GM12878 (cell line): ENCODE data around the gene SUSD1. TPM values are rescaled to one million over a fixed set of nuclear protein-coding genes. Genes with fewer than 3 reads are reported as not detected.

Experiments used
- ATAC-seq: fragments of 200-7000 bp; cut with Tn5 transposase; 3 replicates; pipeline ENCODE4 v1.9.1; 2020; ENCODE audit warnings: mild to moderate bottlenecking, moderate library complexity
- BruUV-seq: library from RNA; stranded (reverse); fragments of 400-500 nt; replicated peaks from 2 replicates; lab custom pipeline; 2021; lab: Mats Ljungman, UMichigan
- CTCF ChIA-PET: fragments of 300-600 bp; sonication (Branson Sonifier 250); formaldehyde crosslinking; extraction: SDS; loops from one replicate; lab custom pipeline; 2021; ENCODE audit warnings: inconsistent platforms; lab: Yijun Ruan, JAX
- POLR2A ChIA-PET: fragments of 350-600 bp; formaldehyde crosslinking; extraction: SDS; loops from one replicate; lab custom pipeline; 2021; ENCODE audit warnings: inconsistent platforms; lab: Charles Lee
- RAD21 ChIA-PET: fragments of 300-600 bp; sonication (Branson Sonifier 250); formaldehyde crosslinking; loops from one replicate; lab custom pipeline; 2023; ENCODE audit warnings: antibody characterized with exemption; ENCODE audit not compliant: unreplicated experiment; lab: Charles Lee
- SMC1A ChIA-PET: fragments of 300-600 bp; sonication (Branson Sonifier 250); formaldehyde crosslinking; loops from one replicate; lab custom pipeline; 2023; ENCODE audit not compliant: unreplicated experiment, uncharacterized antibody; lab: Charles Lee
- DNase-seq: peaks from one replicate; pipeline ENCODE4 v3.0.0-alpha.2; 2011; ENCODE audit warnings: low read depth, low spot score
- FAIRE-seq: peaks from 3 replicates; lab custom pipeline; 2011; peaks lifted over from hg19 to GRCh38; lab: Jason Lieb, UNC
- H2AFZ ChIP-seq: 2 replicates; pipeline ENCODE4 v1.6.0; 2011; ENCODE audit warnings: low read depth, low read length, control low read depth; ENCODE audit not compliant: control insufficient read depth
- H3K27ac ChIP-seq: 2 replicates; pipeline ENCODE4 v1.5.1; 2011; ENCODE audit warnings: control low read depth; ENCODE audit not compliant: control insufficient read depth, insufficient read depth
- H3K27me3 ChIP-seq, 2 experiments: replicated peaks in 1 of 2; 2 replicates each; pipeline versions ENCODE4 v1.6.0 to v1.6.1; 2011; ENCODE audit warnings: low read length in 1 of 2; ENCODE audit not compliant: control insufficient read depth in 2 of 2, insufficient read depth in 2 of 2
- H3K36me3 ChIP-seq, 2 experiments: 2 replicates each; pipeline ENCODE4 v1.5.1; 2011; ENCODE audit warnings: low read length in 1 of 2; ENCODE audit not compliant: control insufficient read depth in 2 of 2, insufficient read depth in 2 of 2
- H3K4me1 ChIP-seq: 2 replicates; pipeline ENCODE4 v1.6.1; 2011; ENCODE audit warnings: mild to moderate bottlenecking, low read length, moderate library complexity, mixed read lengths; ENCODE audit not compliant: control insufficient read depth, insufficient read depth
- H3K4me2 ChIP-seq: 2 replicates; pipeline ENCODE4 v1.6.0; 2011; ENCODE audit warnings: control low read depth; ENCODE audit not compliant: control insufficient read depth, insufficient read depth
- H3K4me3 ChIP-seq: fragments of 200-600 bp; sonication (generic); 2 replicates; pipeline ENCODE4 v1.5.1; 2016
- H3K79me2 ChIP-seq: 2 replicates; pipeline ENCODE4 v1.6.0; 2011; ENCODE audit warnings: low read length; ENCODE audit not compliant: control insufficient read depth, insufficient read depth
- H3K9ac ChIP-seq: 2 replicates; pipeline ENCODE4 v1.8.0; 2011; ENCODE audit warnings: low read length, control low read depth, mixed read lengths; ENCODE audit not compliant: control insufficient read depth, insufficient read depth
- H3K9me3 ChIP-seq: replicated peaks from 3 replicates; pipeline ENCODE4 v1.5.1; 2011; ENCODE audit warnings: mild to moderate bottlenecking, low read length; ENCODE audit not compliant: control insufficient read depth, insufficient read depth
- H4K20me1 ChIP-seq: 2 replicates; pipeline ENCODE4 v1.6.0; 2011; ENCODE audit not compliant: control insufficient read depth, insufficient read depth
- CHD2 ChIP-seq: IDR thresholded peaks from 2 replicates; pipeline ENCODE4 v1.6.1; 2011; ENCODE audit warnings: low read depth, low read length, improper control_type of control experiment, borderline replicate concordance
- EGR1 ChIP-seq, 2 experiments: IDR thresholded peaks; 1 replicate in 1 of 2; 2 replicates in 1 of 2; pipeline ENCODE4 v1.6.1; 2011 to 2012; ENCODE audit warnings: low read depth in 2 of 2, low read length in 2 of 2, borderline replicate concordance in 1 of 2, mild to moderate bottlenecking in 1 of 2, moderate library complexity in 1 of 2
- JUND ChIP-seq: IDR thresholded peaks from 2 replicates; pipeline ENCODE4 v1.6.1; 2012; ENCODE audit warnings: low read depth, mild to moderate bottlenecking, low read length, improper control_type of control experiment, moderate library complexity
- MEF2B ChIP-seq: fragments of 450-650 bp; IDR thresholded peaks from 2 replicates; pipeline ENCODE4 v1.6.1; 2018; ENCODE audit warnings: mild to moderate bottlenecking, moderate library complexity; ENCODE audit not compliant: partially characterized antibody, poor library complexity, severe bottlenecking
- NR2C2 ChIP-seq: IDR thresholded peaks from 2 replicates; pipeline ENCODE4 v1.6.1; 2011; ENCODE audit warnings: borderline replicate concordance, low read depth; ENCODE audit not compliant: control insufficient read depth, insufficient read length
- PAX5 ChIP-seq: IDR thresholded peaks from 2 replicates; pipeline ENCODE4 v1.6.1; 2011; ENCODE audit warnings: low read depth, low read length, borderline replicate concordance
- POU2F2 ChIP-seq: IDR thresholded peaks from 3 replicates; pipeline ENCODE4 v1.6.1; 2011; ENCODE audit warnings: low read depth, mild to moderate bottlenecking, low read length, borderline replicate concordance
- PRDM15 ChIP-seq: fragments of 450-650 bp; formaldehyde crosslinking; IDR thresholded peaks from 2 replicates; pipeline ENCODE4 v1.4.0; 2020; ENCODE audit warnings: mild to moderate bottlenecking, moderate library complexity
- TAF1 ChIP-seq: IDR thresholded peaks from 2 replicates; pipeline ENCODE4 v1.6.1; 2011; ENCODE audit warnings: mild to moderate bottlenecking, low read depth, low read length, borderline replicate concordance
- ZNF274 ChIP-seq: IDR thresholded peaks from one replicate; pipeline ENCODE4 v1.8.0; 2011; ENCODE audit not compliant: insufficient read length, insufficient read depth
- ZNF384 ChIP-seq: IDR thresholded peaks from 2 replicates; pipeline ENCODE4 v1.6.1; 2012; ENCODE audit warnings: low read depth, mild to moderate bottlenecking, low read length, improper control_type of control experiment, borderline replicate concordance
- WGBS: methylation state at CpG from one replicate; pipeline ENCODE4 v1.1.6; 2016; ENCODE audit warnings: low lambda C conversion rate; ENCODE audit not compliant: insufficient replicate concordance, insufficient coverage; ENCODE audit errors: missing lambda C conversion rate; 5-methylcytosine and 5-hydroxymethylcytosine counted together
- in situ Hi-C: fragments of 300-500 bp; cut with MboI; formaldehyde crosslinking; loops from 9 replicates; pipeline ENCODE4 v1.14.3; 2018; ENCODE audit warnings: mixed read lengths
- intact Hi-C: fragments of 100-400 bp; cut with micrococcal nuclease; formaldehyde crosslinking; loops from one replicate; pipeline ENCODE4 v1.14.2; 2022; ENCODE audit not compliant: unreplicated experiment
- polyA plus RNA-seq, 11 experiments: library from polyadenylated mRNA; depleted of rRNA in 4 of 11; unstranded in 6 of 11; stranded (reverse) in 5 of 11; fragments of >200 nt; fragmentation: Nextera tagmentation in 4 of 11; fragmentation: Illumina TruSeq in 1 of 11; extraction: Ambion mirVana in 4 of 11; extraction: Trizol in 1 of 11; gene quantifications; 1 replicate in 1 of 11; 2 replicates in 10 of 11; pipeline versions ENCODE4 v1.2.1 to v1.2.3, GENCODE V29; 2011 to 2016; ENCODE audit warnings: inconsistent platforms in 2 of 11, missing spikeins in 2 of 11, low read depth in 1 of 11
- total RNA-seq, 4 experiments: library from RNA; depleted of rRNA in 3 of 4; stranded (reverse); fragments of >200 nt in 3 of 4; fragmentation: Illumina TruSeq in 1 of 4; extraction: Trizol in 1 of 4; gene quantifications; 2 replicates each; pipeline versions ENCODE4 v1.2.1 to v1.2.3, GENCODE V29; 2013 to 2021
- TF ChIP-seq, protein P1 (sequence below): IDR thresholded peaks from 2 replicates; pipeline ENCODE4 v1.6.1; 2012; ENCODE audit warnings: low read depth, low read length, improper control_type of control experiment

The SUSD1 gene
- total and polyA plus RNA-seq, 10 of the 15 experiments (the other 5 are each of a cell fraction or from before 2014, with no cell fraction given) = 6.7 to 20.8 (median 13.2) TPM

GRCh38 chr9:112159781-112160180 lies 15.3 kb downstream of the SUSD1 start:
- Histone ChIP-seq H3K4me3 (no peak overlapping the region), H3K36me3 (no peaks in the 10 kb centered on the region), H3K9ac (no peak overlapping the region), H3K27me3 (no peaks in the 10 kb centered on the region), H3K4me1 (peaks cover 4% of the 10 kb centered on the region), H3K27ac (no peak overlapping the region), H4K20me1 (no peaks in the 10 kb centered on the region), H2AFZ (no peak overlapping the region)
- POLR2A ChIA-PET = no interaction called here
- RAD21 ChIA-PET = no interaction called here
- no peak for ATAC-seq
- FAIRE-seq = no peak
- in situ Hi-C loops (no loop called here), intact Hi-C loops (no loop called here)
- CTCF ChIA-PET = no interaction called here
- no peak for TF ChIP-seq TAF1
- TF ChIP-seq NR2C2 = no peak
- TF ChIP-seq POU2F2 = no peak
- TF ChIP-seq, protein P1, sequence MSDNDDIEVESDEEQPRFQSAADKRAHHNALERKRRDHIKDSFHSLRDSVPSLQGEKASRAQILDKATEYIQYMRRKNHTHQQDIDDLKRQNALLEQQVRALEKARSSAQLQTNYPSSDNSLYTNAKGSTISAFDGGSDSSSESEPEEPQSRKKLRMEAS = no peak
- TF ChIP-seq PRDM15 (CRISPR knock-in tag) = no peak
- TF ChIP-seq PAX5 = no peak
- no peak for TF ChIP-seq MEF2B
- no peak for TF ChIP-seq EGR1 (IDR thresholded peaks at IDR 0.05; ENCODE audit: borderline replicate concordance in 1 of 2, low read depth in 2 of 2, low read length in 2 of 2)
- no peak for TF ChIP-seq JUND
- no peak for TF ChIP-seq ZNF274
- no peak for TF ChIP-seq ZNF384
- TF ChIP-seq CHD2 = no peak
- TF ChIP-seq, all 136 proteins: peak for 0
- no TSS peak for BruUV-seq
- SMC1A ChIA-PET = no interaction called here
- Histone ChIP-seq H3K9me3 (no peaks in the 10 kb centered on the region), H3K4me2 (no peak overlapping the region), H3K79me2 (no peaks in the 10 kb centered on the region)
- DNase-seq = no peak
- 100% methylated on average over 1 of the region's 1 CpG for WGBS
